ENCODE measurements around the gene THAP7.

THAP7 gene

DNA sequence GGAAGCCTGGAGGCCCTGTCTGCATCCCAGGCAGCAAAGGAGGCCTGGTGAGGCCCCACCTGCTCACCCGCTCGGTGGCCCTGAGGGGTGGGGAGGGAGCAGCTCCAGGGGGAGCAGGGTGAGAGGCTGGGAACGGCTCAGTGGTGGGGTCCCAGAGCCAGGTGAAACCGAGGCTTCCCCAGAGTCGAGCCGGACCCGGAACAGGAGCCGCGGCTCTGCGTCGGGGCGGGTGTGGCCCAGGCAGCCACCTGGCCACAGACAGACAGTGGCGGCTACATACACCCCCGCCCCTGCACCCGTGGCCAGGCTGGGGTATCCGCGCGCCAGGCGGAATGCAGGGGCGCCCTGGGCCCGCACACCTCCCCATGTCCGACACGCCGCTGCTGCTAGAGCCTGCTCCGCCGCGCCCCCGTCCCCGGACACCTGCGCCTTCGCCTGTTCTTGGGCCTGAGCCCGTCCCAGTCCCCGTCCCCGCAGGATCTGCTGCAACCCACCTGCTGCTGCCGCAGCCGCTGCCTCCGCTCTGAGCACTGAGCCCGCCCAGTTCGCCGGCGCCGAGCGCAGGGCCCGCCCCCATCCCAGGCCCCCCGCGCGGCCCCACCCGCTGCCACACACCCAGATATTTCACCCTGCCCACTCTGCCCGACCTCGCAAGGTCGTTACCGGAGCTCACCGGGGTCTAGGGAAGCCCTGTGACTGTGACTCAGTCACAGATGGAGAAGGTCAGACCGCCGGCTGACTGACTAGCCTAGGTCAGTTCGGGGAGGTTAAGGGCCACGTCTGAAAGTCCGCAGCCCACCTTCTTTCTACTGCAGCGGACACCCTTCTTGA is 30.3 kb upstream of the THAP7 start, which contains the start of gene SLC7A4:
TSS of gene SLC7A4 (minus strand) at position 525 of the 831 bp plus-strand sequence. CDS start 749 bp downstream, outside the sequence.
- peak; percentile 48 for DNase-seq

DNA sequence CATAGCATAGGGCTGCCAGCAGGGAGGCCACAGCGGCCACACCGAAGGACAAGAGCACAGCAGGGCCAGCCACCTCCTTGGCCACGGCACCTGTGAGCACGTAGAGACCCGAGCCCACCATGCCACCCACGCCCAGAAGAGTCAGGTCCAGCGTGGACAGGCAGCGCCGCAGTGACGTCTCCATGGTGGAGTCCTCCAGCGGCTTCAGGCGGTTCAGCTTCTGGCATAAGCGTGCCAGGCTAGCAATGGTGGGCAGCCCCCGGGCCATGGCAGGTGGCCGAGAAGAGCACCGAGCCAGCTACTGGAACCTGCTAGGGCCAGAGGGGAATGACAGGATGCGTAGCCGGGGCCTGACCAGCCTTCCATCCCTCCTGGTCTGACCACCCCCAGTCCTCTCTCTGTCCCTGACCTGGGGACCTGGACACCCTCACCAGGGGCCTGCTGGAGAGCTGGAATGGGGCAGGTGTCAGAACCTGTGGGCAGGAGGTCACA is 29.7 kb upstream of the THAP7 start:
- DNase-seq, result no peak

DNA sequence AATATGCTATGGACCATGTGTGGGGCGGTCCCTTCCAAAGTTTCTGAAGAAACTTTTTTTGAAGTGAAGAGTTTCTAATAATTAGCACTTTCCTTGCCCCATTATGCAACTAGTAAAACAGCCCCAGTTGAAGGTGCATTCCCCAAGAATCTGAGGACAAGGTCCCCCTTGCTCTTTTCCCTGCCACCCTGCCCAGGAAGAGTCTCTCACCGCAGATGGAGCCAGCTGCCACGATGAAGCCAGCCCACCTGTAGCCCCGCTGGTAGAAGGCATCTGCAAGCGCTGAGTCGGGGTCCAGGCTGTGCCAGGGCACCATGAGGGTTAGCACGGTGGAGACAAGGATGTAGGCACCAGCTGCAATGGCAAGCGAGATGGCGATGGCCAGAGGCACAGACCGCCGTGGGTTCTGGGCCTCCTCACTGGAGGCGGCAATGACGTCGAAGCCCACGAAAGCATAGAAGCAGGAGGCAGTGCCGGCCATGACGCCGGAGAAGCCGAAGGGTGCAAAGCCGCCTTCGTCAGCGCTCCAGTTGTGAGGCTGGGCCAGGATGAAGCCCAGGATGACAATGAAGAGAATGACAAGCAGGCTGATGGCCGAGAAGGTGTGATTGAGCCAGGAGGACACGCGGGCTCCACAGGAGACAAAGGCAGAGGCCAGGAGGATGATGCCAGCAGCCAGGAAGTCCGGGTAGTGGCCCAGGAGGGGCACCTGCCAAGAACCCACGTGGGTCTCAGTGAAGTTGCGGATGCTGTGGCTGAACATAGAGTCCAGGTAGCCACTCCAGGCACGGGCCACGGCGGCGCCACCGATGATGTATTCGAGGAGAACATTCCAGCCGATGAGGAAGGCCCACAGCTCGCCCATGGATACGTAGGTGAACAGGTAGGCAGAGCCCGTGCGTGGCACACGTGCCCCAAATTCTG is 29.0 kb upstream of the THAP7 start:
- DNase-seq, result no peak

DNA sequence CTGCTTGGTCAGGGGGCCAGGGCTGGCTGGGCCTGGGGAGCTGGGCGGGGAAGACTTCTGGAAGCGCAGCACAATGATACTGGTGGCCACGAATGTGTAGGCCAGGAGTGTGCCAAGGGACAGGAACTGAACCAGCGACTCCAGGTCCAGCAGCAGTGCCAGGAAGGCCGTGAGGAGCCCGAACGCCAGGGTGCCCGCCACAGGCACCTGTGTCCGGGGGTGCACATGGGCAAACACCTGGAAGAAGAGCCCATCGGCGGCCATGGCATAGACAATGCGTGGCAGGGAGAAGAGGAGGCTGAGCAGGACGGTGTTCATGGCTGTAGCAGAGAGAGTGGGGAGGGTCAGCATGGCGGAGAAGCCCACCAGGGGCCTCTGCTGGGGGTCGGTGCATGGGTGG is 28.1 kb upstream of the THAP7 start:
- no peak for DNase-seq

DNA sequence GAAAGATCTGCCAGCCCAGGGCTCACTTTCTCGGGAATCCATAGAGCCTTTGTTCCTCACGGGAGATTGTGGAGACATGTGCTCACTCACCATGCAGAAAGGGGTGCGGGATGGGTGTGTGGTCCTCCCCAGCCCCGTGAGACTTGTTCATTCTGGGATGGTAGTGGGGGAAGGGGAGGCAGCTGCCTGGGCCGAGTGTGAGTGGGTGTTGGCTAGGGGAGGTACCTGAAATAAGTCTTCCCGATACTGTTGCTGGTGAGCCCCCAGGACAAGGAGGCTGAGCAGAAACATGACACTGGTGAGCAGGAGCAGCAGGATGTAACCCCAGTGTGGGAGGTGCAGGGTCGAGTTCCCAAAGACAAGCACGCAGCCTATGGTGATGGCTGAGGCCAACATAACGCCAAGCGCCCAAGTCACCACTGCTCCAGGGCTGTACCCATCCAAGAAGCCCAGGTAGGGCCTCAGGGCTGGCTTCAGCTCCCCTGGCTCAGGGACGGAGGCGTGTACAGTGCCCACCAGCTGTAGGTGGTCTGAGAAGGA is 27.6 kb upstream of the THAP7 start:
- no peak for DNase-seq

DNA sequence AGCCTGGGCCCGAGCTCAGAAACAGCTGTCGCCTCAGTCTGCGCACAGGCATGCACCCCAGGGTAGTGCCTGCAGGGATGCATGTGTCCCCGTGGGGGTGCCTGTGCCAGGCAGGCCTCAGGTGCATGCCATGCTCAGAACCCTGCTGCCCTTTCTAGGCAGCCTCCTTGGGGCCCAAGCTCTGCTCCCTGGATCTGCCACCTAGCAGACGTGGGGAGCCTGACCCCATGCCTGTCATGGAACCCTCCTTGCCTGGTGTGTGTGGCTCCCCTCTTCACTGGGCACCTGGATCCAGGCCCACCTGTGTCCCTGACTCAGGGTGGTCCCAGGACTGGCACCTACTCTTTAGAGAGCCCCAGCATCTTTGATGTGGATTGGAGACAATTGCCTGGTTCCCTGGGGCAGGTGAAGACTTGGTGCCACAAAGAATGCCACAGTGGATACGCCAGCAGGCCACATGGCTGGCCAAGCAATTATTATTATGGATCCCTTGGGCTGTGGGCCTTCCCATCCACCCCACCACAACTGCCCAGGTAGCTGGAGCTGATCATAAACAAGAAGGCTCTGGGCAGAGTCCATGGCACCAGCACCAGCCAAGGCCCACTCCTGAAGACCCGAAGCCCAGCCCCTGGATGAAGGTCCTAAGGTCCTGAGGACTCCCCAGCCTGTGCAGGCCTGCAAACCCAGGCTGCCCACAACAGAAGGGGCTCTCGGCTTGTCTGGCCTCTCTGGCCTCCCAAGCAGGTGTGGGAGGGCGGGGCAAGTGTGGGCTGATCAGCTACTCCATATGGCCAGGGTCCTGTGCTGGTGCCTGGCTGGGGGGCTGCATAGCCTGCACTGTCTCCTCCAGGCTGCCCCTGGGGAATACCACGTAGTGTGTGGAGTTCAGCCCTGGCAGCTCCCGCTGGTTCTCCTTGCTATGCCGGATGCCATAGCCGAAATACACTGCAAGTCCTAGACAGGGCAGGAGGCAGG is 26.6 kb upstream of the THAP7 start:
- DNase-seq, result no peak

DNA sequence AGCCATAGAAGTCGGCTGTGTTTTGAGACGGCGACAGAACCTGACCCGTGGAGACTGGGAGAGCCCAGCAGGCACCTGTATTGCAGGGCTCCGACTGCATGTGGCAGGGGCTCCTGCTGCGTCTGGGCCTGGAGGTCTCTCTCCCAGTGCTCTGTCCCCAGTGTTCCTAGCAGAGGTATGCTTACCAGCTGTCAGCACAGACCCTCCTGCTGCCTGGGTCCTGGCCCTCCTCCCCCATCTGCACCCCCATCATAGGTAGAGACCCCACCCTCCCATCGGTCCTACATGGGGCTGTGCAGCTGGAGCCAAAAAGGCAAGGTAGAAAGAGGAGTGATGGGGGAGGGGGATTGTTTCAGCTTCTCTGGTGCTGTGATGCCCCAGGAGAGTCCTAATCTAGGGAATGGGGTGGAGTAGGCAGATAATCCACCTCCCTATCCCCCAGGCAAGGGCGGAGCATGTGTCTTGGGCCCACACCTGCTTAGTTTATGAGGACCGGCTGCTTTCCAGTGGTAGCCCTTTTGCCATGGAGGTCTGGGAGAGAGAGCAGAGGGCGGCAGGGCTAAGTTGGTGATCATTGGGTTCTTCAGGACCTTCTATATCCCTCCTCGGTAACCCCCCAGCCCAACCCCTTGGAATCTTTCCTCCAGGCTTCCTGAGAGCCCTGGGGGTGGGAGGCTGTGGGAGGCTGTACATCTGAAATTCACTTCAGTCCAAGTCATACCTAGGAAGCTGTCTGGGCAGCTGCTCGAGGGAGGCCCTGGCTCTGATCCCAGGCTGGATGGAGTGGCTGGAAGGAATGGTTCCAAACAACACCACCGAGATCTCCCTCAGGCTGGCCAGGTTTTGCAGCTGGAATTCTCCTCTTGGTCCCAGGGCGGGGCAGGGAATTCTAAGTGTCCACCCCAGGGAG is 25.1 kb upstream of the THAP7 start:
- DNase-seq, result no peak

DNA sequence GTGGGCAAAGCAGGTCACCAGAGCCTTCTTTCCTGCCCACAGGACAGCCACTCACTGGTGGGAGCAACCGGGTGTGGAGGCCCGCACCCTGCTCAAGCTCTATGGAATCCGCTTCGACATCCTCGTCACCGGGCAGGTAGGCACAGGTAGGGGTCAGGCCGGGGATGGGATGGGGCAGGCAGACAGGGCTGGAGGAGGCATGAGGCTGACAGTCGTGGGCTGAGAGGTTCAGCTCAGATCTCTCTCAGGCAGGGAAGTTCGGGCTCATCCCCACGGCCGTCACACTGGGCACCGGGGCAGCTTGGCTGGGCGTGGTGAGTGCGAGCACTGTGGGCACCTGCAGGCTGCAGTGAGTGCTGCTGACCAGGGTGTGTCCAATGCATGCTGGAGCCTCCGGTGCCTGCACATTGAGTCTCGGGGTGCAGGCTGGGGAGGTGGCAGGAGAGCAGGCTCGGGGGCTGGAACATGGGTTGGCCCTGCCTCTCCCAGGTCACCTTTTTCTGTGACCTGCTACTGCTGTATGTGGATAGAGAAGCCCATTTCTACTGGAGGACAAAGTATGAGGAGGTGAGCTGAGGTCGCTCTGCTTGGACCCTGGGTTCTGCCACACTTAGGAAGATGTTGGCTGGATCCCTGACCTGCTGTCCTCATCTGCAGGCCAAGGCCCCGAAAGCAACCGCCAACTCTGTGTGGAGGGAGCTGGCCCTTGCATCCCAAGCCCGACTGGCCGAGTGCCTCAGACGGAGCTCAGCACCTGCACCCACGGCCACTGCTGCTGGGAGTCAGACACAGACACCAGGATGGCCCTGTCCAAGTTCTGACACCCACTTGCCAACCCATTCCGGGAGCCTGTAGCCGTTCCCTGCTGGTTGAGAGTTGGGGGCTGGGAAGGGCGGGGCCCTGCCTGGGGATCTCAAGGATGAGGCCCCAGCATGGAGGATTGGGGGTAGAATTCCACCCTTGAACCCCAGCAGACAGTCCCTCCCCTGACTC is 24.1 kb upstream of the THAP7 start:
- no peak for DNase-seq

DNA sequence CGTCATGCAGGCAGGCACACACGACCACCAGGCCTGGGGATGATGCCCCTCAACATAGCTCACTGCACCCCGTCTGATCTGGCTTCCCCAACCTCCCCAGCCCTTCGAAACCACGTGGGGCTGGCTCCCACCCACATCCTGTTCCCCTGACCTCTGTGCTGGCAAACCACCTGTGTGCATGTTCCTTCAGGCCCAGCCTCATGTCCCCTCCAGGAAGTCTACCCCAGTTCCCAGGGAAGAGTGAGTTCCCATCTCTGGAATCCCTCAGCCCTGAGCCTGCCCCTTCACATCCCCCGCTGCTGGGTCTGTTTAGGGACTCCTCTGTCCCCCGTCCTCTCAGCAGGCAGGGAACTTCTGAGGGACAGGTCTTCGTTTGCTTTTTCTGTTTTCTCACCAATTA is 23.3 kb upstream of the THAP7 start:
- no peak for DNase-seq

DNA sequence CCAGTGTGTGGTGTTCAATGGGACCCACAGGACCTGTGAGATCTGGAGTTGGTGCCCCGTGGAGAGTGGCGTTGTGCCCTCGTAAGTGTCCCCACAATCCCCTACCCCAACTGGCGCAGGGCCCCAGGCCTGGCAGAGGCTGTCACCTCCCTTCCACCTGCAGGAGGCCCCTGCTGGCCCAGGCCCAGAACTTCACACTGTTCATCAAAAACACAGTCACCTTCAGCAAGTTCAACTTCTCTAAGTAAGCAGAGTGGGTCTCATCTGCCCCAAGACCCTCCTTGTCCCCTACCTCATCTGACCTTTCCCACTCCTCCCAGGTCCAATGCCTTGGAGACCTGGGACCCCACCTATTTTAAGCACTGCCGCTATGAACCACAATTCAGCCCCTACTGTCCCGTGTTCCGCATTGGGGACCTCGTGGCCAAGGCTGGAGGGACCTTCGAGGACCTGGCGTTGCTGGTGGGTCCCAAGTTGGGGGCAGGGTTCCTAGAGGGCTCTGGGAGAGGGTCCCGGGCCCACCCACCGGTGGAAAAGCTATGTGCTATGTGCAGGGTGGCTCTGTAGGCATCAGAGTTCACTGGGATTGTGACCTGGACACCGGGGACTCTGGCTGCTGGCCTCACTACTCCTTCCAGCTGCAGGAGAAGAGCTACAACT is 21.2 kb upstream of the THAP7 start:
- DNase-seq, result no peak

DNA sequence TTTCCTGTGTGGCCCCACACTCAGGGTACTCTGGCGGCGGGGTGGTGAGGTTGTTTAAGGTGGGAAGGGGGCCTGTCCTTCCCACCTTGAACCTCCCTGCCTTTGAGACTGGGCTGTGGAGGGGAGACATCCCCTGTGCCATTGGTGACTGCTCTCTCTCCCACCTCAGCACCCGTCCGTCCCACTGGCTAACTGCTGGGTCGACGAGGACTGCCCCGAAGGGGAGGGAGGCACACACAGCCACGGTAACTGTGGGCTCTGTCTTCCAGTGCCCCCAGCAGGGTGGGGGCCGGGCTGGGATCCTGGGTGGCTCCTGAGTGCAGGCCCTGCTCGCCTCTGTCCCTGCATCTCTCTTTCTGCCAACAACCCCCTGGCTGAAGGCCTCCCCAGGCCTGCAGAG is 20.6 kb upstream of the THAP7 start:
- DNase-seq, result no peak

DNA sequence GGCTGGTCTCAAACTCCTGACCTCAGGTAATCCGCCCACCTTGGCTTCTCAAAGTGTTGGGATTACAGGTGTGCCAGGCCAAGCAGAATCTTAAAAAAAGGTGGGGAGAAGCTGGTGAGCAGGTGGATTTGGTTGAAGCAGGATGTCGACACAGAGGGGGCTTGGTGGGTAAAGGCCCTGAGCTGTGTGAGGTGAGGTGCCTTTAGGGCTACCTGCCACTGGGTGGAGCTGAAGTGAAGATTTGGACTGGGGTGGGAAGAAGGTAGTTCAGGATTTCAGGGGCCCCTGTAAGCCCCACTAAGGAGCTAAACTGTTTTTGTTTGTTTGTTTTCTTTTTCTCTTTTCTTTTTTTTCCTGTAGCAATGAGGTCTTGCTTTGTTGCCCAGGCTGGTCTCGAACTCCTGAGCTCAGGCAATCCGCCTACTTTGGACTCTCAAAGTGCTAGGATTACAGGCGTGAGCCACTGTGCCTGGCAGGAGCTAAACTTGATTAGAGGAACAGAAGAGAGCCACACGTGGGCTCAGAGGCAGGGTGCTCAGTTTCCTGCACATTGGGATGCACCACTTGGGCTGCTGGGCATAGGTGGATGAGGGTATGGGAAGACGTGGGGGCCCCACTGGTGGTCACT is 19.0 kb upstream of the THAP7 start:
- DNase-seq, result no peak

DNA sequence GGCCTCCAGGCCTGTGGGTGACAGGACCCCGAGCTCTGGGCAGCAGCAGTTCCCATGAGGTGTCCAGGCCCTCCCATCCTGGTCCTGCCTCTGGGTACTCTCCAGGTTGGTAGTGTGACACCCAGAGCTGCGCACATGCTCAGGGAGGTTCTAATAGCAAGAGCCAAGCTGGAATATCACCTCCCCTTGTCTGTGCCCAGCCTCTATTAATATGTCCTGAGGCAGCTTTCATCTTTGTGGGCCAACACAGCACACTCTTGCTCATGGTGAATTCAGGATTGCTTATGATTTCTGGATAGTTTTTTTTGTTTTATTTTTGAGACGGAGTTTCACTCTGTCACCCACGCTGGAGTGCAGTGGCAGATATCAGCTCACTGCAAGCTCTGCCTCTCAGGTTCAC is 16.4 kb upstream of the THAP7 start:
- DNase-seq, result no peak

DNA sequence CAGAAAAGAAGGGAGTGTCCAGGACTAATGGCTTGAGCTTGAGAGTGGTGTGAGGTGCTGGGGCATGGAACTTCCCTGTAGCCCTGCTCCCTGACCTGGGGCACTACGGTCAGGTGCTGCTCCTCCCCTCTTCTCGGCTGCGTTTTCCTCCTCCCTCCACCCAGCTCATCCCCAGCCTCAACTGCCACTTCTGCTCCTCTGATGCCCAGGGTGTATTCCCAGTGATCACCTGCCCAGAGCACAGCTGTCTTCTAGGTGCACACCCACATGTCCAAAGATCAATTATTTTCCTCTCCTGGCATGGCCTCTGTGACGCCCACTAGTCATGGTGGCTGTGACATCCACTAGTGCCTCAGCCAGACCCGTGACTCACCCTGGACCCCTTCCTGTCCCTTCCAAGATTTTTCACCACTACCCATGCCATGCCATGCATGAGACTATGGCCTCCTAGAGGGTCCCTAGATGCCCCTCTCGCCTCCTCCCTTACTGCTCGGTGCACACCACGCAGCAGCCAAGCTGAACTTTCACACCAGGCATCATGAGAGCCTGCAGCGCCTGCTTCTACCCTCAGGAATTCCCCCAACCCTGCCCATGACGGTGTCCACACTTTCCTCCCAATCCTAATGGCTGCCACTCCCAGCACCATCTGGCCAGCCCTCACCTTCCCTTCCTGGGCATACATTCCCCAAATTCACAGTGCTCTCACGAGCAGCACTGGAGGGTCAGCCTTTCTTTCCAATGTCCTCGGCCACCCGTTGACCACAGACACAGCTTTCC is 14.9 kb upstream of the THAP7 start:
- no peak for DNase-seq

DNA sequence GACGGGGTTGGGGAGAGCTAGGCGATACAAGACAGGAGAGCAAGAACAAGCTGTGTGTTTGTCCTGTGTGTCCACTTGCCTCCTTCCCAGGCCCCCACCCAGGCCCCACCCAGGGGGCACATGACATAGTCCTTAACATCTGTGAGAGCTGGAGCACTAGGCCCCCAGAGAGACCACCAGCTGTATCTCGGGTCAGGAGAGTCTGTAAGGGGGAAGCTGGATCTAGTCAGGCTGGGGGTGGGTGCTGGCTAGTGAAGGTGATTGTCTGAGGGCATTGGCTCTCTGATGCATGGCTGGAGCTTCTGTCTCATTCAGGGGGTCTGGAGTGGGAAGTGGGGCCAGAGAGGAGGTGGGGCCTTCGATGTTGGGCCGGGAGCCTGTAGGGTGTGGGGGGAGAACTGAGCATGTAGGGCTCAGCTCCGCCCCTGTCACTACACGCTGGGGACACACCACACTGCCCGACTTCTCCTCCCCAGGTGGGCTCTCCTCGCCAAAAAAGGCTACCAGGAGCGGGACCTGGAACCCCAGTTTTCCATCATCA is 13.6 kb upstream of the THAP7 start:
- DNase-seq, result no peak

DNA sequence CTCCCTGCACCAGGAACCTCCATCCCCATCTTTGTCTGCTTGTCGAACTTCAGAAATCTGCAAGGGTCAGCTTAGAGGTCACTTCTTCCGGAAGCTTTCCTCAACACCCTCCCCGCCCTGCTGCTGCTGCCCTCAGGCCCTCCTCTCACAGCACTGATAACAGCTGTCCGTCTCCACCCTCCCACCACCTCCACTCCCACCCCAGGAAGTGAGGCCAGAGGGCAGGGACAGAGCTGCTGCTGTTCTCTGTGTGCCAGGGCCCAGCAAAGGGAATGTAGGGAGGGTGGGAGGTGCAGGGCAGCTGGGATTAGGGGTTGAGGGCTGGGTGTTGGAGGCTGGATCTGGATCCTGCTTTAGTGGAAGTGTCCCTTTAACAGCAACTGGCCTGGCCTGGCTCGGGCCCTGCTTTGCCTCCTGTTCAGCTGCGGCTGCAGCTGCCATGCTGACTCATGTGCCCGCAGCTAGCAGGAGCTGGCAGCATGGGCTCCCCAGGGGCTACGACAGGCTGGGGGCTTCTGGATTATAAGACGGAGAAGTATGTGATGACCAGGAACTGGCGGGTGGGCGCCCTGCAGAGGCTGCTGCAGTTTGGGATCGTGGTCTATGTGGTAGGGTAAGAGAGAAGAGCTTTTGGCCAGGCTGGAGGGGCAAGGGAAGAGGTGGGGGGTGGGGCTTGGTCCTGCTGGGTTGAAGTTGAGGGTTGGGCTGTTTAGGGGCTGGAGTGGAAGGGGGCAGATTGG is 13.0 kb upstream of the THAP7 start, which contains the start of gene P2RX6:
TSS of gene P2RX6 (plus strand) at position 440 of the 740 bp plus-strand sequence. CDS start at position 450, 10 bp downstream.
- no peak for DNase-seq

All from right kidney (tissue), 1 donor.